Activated T-cell treated with anti-CD3 and anti-CD28 coated beads, Interleukin-2, amount 50 U/mL, for 1 hour (primary cell): Measurements from ENCODE around the gene LMO1.

ENCODE experiments used
- DNase-seq: peaks from one replicate; pipeline ENCODE4 v3.0.0-alpha.2; 2020

The LMO1 gene

DNA sequence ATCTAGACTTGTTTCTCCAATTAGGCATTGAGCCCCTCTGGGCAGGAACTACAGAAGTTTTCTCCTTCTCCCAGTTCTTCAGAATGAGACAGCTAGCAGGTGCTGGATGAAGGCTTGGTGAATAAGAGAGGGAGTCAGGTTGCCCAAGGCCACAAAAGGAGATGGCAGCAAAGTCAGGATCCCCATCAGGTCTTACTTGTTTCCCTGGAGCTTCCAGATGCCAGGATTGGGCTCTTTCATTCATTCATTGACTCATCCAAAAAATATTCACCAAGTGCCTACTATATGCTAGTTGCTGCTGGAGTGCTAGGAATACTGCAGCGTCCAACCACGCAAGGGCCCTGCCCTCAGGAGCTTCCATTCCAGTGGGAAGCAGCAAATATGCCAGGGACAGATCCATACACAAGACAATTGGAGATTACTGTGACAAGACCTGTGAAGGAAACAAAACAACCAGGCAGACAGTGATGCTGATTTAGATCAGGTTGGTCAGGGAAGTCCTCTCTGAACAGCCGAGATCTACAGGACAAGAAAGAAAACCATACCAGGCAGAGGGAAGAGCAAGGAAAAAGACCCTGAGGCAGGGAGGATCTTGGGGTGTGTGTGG is 24.6 kb upstream of the LMO1 start:
- DNase-seq, result no peak

- DNase-seq, result no peak
Measured at GRCh38 chr11:8287703-8288102, 24.0 kb upstream of the LMO1 start.

GRCh38 chr11:8287297-8287696 is 23.6 kb upstream of the LMO1 start:
- no peak for DNase-seq

DNA sequence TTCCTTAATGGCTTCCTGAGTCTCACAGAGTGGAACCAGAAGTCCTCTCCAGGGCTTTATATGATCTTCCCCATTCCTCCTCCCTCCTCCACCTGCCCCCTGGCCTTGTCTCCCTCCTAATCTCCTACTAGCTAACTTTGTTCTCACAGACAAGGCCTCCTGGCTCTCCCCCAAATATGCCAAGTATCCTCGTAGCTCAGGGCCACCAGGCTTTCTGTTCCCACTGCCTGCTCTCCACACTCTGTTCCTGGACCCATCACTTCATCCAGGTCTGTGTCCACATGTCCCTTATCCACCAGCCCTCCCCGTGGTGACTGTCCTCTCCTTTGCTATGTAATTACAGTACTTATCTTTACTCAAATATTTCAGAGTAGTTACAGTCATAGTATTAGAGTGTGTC is 23.2 kb upstream of the LMO1 start:
- DNase-seq, result no peak

DNA sequence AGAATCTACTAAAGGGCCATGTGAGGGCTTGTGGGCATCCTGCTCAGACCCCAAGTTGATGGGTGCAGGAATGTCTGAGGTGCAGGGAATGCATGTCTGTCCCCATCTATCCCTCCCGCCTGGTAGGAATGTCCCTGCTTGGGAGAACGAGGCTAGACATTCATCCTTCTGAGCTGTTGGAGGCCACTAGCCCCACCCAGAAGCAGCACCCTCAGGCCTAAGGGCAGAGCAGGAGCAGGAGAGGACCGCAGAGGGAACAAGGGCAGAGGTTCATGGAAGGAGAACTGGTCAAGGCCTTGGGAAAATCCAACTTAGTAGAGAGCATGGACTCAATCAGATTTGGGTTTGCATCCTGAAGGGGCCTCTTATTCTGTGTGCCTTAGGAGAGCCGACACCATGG is 22.1 kb upstream of the LMO1 start:
- no peak for DNase-seq

DNA sequence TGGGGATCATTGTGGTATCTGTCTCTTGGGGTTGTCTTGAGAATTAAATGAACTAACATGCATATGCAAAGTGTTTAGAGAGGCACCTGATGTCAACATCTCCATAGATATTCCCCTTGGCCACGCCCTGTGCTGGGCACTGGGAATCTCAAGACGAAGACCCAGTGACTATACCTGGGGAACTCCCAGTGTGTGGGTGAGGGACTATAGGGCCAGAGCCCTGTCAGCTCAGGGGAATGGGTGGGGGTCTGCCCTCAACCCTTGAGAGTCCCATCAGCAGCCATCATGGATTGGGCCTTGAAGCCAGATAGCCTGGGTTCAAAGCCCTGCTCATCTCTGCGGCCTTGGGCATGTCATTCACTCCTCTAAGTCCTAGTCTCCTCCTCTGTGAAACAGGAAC is 21.6 kb upstream of the LMO1 start:
- no peak for DNase-seq

GRCh38 chr11:8283465-8284230 is 20.0 kb upstream of the LMO1 start:
- DNase-seq, result no peak

DNA sequence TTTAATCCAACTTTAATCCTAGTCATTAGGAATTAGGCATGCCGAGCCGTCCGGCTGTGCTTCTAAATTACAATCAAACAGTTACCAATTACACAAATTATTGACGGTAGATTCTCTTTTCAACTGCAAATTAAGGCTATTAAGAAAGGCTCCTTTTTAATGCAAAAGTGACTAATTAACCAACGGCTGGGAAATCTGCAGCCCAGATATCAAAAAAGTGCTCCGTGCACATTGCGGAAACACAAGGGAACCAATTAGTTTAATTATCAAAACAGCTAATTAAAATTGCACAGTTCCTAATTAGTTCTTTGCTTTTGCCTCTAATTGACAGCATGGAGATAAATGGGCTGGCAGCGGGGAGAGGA is 19.4 kb upstream of the LMO1 start:
- no peak for DNase-seq

- no peak for DNase-seq
Measured at GRCh38 chr11:8282631-8283030, 19.0 kb upstream of the LMO1 start.

GRCh38 chr11:8281266-8281665 is 17.6 kb upstream of the LMO1 start:
- no peak for DNase-seq

DNA sequence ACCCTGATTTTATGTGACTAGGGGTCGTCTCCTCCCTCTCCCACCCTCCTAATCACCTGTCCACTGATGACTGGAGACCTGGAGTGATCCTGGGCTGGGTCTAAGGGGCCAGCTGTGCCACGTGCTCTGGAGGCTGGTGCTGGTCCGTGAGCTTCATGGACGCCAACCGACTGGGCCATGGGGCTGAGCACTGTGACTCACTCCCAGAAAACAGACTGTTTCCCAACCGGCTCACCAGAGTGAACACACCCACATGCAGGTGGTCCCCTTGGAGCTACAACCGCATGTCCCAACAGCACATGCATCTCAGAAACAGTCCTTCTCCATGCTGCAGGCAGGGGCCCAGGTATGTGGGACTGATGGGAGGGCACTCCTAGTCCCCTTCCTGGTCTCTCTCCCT is 14.0 kb upstream of the LMO1 start:
- DNase-seq, result no peak

DNA sequence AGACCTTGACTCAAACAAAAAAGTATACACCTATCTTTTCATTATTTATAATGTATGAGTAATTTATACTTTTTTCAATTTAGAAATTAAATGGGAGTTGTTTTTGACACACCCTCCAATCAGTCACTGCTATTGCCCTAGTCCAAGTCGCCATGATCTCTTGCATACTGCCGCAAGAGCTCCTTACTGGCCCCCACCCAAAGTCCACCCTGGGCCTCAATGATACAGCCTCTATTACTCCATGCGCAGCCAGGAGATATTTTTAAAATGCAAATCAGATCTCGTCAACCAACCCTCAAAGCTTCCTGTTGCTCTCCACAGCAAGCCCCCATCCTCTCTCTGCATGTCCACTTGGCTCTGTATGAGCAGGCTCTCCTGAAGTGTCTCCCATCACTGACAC is 12.8 kb upstream of the LMO1 start:
- DNase-seq, result no peak

- DNase-seq, result no peak
Measured at GRCh38 chr11:8273287-8273686, 9.6 kb upstream of the LMO1 start.

DNA sequence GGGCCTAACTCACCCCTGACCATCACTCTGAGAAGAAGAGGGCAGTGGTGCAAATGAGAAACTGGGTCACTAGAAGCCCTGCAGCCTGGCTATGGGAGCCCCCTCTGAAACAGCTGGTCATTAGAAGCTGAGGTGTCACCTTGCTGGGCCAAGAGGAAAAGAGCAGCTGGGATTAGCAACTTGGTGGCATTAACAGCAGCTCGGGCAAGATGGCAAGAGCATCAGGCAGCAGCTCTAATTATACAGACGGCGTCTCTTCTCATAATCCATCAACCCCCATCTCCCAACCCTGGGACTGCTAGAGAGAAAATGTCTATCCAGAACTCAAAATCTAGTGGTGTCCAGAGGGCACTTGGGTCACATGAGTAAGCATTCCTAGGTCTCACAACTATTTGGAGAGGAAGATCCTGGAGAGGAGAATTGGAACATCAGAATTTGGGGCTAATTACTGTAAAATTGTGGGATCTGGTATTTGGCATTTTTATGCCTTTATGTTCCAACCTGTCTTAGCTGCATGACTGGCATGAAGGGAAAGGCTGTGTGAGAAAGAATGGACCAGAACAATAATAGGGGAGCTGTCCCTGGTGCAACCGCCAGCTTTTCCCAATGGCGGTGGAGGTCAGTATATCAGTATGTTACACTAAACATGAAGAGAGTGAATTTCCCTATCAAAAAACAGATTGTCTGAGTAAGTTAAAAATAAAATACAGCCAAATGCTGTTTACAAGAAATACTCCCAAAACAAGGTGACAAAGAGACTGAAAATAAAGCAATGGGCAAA is 7.6 kb upstream of the LMO1 start:
- DNase-seq, result no peak

DNA sequence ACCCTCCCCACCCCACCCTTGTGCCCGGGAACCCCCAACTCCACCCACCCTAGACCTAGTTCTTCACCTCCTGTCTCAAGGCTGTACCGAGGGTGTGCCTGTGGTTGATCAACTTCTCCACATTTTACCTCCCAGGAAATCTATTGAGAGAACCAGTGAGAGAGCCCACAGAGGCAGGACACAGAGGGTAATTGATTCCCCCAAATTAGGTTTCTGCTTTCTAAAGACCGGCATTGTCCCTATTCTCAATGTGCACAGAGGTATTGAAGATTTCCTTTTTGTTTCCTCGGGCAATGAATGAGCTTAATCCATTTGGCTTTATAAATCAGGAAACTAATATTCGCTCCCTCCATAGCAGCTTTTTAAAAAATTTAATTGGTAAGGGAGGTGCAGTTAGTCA is 6.0 kb upstream of the LMO1 start:
- DNase-seq, result no peak

- DNase-seq, result no peak
Measured at GRCh38 chr11:8268530-8269400, 5.1 kb upstream of the LMO1 start.

- peak; percentile 27 for DNase-seq
Measured at GRCh38 chr11:8267831-8268529, 4.3 kb upstream of the LMO1 start.

DNA sequence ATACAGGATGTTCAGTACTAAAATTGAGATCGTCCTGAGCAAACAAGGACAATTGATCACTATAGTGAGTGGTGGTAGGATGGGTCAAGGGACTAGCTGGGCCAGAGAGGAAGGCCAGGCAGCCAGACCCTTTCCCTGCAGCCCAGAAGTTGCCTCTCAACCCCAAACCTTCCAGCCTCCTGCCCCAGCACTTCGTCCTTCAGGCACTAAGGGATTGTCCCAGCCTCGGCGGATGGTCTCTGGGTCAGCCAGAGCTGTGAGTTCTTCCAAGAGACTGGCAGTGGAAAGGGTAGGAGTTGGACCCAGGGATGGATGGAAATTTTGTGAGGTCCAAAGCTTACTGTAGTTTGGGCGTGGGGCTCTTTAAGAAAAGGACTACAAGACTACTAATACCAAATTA is 3.6 kb upstream of the LMO1 start:
- DNase-seq, result no peak

DNA sequence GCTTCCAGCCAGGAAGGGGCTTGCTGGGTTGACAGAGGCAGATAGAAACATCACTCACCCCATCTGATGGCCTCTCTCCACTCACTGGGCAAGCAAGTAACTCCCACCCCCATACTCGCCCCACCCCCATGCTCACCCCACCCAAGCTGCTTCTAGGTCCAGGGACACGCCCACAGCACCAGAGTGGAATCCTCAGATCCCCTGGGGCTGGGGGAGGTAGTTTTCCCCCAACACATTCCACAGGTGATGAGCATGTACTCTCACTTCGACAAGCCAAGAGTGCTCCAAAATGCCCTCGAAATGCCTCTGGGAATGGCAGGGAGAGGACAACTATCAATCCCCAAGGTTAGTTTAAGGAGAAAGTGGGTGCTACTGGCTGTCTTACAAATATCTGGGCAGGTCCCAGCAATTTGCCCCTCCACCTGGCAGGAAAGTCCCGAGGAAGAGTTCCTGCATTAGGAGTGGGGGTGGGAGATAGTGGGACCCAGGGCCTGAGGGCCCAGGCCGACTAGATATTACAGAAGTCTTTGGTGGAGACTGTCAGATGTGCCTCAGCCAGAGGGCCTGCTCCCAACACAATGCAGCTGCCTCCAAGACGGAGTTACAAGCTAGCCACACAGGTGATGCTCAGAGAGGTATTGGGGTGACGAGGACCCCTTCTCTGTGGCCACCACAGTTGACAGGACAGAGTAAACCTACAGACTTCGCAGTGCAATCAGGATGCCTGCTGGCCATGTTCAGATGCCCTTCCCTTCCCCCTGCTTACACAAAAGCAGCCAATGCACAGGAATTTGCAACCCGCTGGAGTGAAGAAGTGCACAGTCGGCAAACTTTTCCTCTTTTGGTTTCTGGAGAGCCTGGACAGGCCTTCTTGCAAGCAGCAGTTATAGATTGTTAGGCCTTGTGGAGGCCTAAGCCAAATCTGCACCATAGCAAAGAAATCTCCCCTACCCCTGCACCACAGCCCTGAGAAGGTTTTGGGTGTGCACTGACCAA is 2.9 kb upstream of the LMO1 start:
- DNase-seq, result no peak

- DNase-seq, result no peak
Measured at GRCh38 chr11:8265681-8266241, 2.1 kb upstream of the LMO1 start.
